Lower lobe of right lung (tissue), 2 donors: Measurements from ENCODE around the gene KLHL40. TPM values are rescaled to one million over a fixed set of nuclear protein-coding genes. Genes with fewer than 3 reads are reported as not detected.

Experiments used
- ATAC-seq, 2 donors: fragments of 200-7000 bp; cut with Tn5 transposase; one replicate each; pipeline ENCODE4 v1.9.1; 2020 to 2022; ENCODE audit warnings: mild to moderate bottlenecking in 2 of 2, moderate library complexity in 2 of 2
- DNase-seq: peaks from one replicate; pipeline ENCODE4 v3.0.0-alpha.2; 2020
- H3K27ac ChIP-seq: fragments of 200-600 bp; one replicate; pipeline ENCODE4 v1.8.0; 2022
- H3K27me3 ChIP-seq: fragments of 200-600 bp; one replicate; pipeline ENCODE4 v1.8.0; 2022; ENCODE audit warnings: low read depth
- H3K36me3 ChIP-seq: fragments of 200-600 bp; one replicate; pipeline ENCODE4 v1.8.0; 2022; ENCODE audit warnings: mild to moderate bottlenecking
- H3K4me1 ChIP-seq: fragments of 200-600 bp; one replicate; pipeline ENCODE4 v1.8.0; 2022
- H3K4me3 ChIP-seq: fragments of 200-600 bp; one replicate; pipeline ENCODE4 v1.8.0; 2022; ENCODE audit warnings: mild to moderate bottlenecking
- H3K9me3 ChIP-seq: fragments of 200-600 bp; one replicate; pipeline ENCODE4 v1.8.0; 2022
- intact Hi-C: fragments of 100-400 bp; cut with DNase I; formaldehyde crosslinking; loops from one replicate; pipeline ENCODE4 v1.11.0; 2022
- total RNA-seq: library from RNA; stranded (reverse); fragmentation: NEBNext Ultra II Directional; extraction: Animal tissue kit (Norgen Biotek cat#: 25700); gene quantifications from one replicate; pipeline ENCODE4 v1.2.1, GENCODE V29; 2021
- TF ChIP-seq, protein P1 (sequence below): fragments of 200-600 bp; IDR thresholded peaks from one replicate; pipeline ENCODE4 v1.8.0; 2022; ENCODE audit warnings: antibody characterized with exemption, mild to moderate bottlenecking
- donor health status: DM: no; HTN: yes; CAD: no; lungs with severe emphysema.

Gene KLHL40
- total RNA-seq, 1 donor from 2014 or later, result not detected

- DNase-seq, result peak; percentile 25
- intact Hi-C loops, result no loop called here
- Histone ChIP-seq H3K9me3 (no peaks in the 10 kb centered on the region), H3K4me3 (no peak overlapping the region), H3K36me3 (no peaks in the 10 kb centered on the region), H3K27me3 (no peaks in the 10 kb centered on the region), H3K27ac (no peak overlapping the region), H3K4me1 (no peaks in the 10 kb centered on the region)
- ATAC-seq, result no peak
- TF ChIP-seq, protein P1, sequence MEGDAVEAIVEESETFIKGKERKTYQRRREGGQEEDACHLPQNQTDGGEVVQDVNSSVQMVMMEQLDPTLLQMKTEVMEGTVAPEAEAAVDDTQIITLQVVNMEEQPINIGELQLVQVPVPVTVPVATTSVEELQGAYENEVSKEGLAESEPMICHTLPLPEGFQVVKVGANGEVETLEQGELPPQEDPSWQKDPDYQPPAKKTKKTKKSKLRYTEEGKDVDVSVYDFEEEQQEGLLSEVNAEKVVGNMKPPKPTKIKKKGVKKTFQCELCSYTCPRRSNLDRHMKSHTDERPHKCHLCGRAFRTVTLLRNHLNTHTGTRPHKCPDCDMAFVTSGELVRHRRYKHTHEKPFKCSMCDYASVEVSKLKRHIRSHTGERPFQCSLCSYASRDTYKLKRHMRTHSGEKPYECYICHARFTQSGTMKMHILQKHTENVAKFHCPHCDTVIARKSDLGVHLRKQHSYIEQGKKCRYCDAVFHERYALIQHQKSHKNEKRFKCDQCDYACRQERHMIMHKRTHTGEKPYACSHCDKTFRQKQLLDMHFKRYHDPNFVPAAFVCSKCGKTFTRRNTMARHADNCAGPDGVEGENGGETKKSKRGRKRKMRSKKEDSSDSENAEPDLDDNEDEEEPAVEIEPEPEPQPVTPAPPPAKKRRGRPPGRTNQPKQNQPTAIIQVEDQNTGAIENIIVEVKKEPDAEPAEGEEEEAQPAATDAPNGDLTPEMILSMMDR, result no peak
Observed at GRCh38 chr3:42700366-42701288, 15.3 kb downstream of the KLHL40 start.

GRCh38 chr3:42701371-42702065 is 16.2 kb downstream of the KLHL40 start:
- no peaks in the 10 kb centered on the region for H3K27me3 ChIP-seq
- H3K36me3 ChIP-seq, result no peaks in the 10 kb centered on the region
- peak; percentile 67 to 75 for ATAC-seq
- H3K4me3 ChIP-seq, result no peak overlapping the region
- H3K9me3 ChIP-seq, result no peaks in the 10 kb centered on the region
- DNase-seq, result peak; percentile 67
- no peak overlapping the region for H3K27ac ChIP-seq
- H3K4me1 ChIP-seq, result no peaks in the 10 kb centered on the region
- TF ChIP-seq, protein P1, result no peak
- intact Hi-C loops, result no loop called here

DNA sequence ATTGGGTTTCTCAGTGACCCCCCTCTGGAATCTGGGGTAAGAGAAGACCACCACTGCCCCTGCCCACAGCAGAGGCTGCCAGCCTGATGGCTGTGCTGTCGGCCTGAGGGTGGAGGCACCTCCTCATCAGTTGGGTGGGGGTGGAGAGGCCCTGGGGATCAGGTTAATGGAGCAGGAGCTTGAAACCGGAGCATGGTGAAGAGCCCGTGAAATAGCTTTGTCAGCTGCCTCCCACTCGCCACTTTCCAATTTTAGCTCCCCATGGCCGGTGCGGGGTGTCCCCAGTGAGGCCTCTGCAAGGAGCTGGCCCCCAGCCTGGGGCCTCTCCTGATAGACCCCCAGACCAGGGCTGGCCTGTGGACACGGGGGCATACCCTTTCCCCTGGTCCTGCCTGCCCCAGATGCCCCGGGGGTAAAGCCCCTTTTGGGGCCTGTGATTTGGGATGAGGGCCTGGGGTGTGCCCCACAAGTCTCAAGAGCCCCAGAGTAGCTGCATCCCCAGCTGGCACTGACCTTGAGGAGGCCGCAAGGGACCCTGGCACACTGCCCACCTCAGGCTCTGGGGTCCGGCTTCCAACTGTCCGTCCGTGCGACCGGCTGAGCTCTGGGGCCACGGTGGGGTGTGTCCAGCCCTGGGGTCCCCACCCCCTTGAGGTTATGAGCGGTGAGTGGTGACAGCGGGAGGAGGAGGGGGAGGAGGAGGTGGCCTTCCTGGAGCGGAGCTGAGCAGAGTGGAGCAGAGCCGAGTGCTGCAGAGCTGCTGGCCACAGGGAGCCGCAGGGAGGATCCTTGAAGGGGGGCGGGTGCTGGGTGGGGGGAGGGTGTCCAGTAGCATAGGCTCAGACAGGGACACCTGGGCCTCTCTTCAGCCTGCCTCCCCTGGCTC is 17.0 kb downstream of the KLHL40 start, which contains the start of gene HHATL:
Gene HHATL (minus strand): TSS at position 733 of the 886 bp plus-strand sequence. CDS start 1,972 bp downstream, outside the sequence.
- ATAC-seq, result no peak
- Histone ChIP-seq H3K27ac (no peak within 1 kb of the TSS), H3K4me1 (no peaks in the 10 kb centered on the region), H3K27me3 (no peaks in the 10 kb centered on the region), H3K9me3 (no peaks in the 10 kb centered on the region), H3K36me3 (no peaks in the 10 kb centered on the region), H3K4me3 (no peak within 1 kb of the TSS)
- DNase-seq, result peak; percentile 40
- intact Hi-C loops, result no loop called here
- TF ChIP-seq, protein P1, result no peak

DNA sequence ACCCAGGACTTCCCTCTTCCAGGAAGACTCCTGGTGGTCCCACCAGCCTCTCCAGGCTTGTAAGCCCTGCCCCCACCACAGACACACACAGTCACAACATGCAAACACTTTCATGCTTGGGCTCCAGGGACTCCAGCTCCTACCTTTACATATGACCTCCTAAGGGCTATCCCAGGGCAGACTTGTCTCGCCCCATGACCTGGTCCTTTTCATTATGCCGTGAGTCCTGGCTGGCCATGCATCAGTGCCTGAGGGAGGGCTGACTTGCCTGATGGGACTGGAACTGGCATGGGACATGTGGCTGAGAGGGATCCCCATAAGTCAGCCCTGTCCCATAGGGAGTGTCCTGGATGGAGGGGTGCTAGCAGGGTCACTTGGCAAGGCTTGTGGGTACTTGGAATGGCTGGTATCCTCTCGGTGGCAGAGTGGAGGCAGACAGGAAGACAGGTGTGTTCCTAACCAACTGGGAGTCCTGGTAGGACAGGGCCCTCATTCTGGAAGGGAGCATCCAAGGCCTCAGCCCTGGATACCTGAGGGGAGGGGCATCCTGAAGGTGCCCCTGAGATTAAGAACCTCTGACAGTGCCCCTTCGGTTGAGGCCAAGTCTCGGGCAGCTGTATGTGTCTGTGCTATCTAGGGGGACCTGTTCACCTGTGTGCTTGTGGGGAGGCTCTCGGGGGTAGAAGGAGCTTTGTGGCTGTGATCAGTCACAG is 17.8 kb downstream of the KLHL40 start:
- TF ChIP-seq, protein P1, result no peak
- Histone ChIP-seq H3K27ac (no peak overlapping the region), H3K4me3 (no peak overlapping the region), H3K9me3 (no peaks in the 10 kb centered on the region), H3K27me3 (no peaks in the 10 kb centered on the region), H3K4me1 (no peaks in the 10 kb centered on the region), H3K36me3 (no peaks in the 10 kb centered on the region)
- ATAC-seq (no peak), DNase-seq (peak; percentile 16)
- intact Hi-C loops, result no loop called here

- H3K36me3 ChIP-seq, result no peaks in the 10 kb centered on the region
- TF ChIP-seq, protein P1, result no peak
- DNase-seq (no peak), ATAC-seq (no peak)
- intact Hi-C loops, result no loop called here
- H3K27ac ChIP-seq, result no peak overlapping the region
- H3K4me1 ChIP-seq, result no peaks in the 10 kb centered on the region
- no peaks in the 10 kb centered on the region for H3K9me3 ChIP-seq
- H3K4me3 ChIP-seq, result no peak overlapping the region
- H3K27me3 ChIP-seq, result no peaks in the 10 kb centered on the region
Observed at GRCh38 chr3:42703695-42704025, 18.3 kb downstream of the KLHL40 start.
